Measurements from ENCODE around the gene EXOC3L1. TPM values are rescaled to one million over a fixed set of nuclear protein-coding genes. Genes with fewer than 3 reads are reported as not detected.

EXOC3L1 gene
- total and polyA plus RNA-seq, 2 of the 13 experiments (the other 11 are each of a cell fraction or from before 2014, with no cell fraction given) = 0.12 TPM; not detected in 1

DNA sequence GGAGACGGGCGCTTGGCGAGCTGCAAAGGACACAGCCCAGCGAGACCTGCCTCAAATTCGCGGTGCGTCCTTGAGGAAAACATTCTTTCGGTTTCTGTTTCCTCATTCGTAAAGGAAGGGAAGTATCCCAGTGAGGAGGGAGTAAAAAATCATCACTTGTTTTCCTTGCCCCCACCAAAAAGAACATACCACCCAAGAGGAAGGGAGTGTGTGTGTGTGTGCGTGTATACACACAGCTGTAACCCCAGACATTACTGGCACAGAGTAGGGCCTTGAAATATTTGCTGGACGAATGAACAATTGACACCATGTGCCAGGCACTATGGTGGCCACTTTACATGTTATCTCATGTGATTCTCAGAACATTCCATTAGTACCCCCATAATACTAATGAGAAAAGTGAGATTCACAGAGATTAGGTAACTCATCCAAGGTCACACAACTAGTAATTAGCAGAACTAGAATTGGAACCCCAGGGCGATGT lies 4.2 kb downstream of the EXOC3L1 start (continued):
- TF ChIP-seq MTF2 (CRISPR knock-in tag; IDR thresholded peaks at IDR 0.05; ENCODE audit: borderline replicate concordance) (no peak), ZNF567 (CRISPR knock-in tag; IDR thresholded peaks at IDR 0.05; ENCODE audit: borderline replicate concordance) (no peak), TAF1 (CRISPR knock-in tag; IDR thresholded peaks at IDR 0.05) (no peak), ZSCAN12 (CRISPR knock-in tag; IDR thresholded peaks at IDR 0.05) (0 out of 2 replicates have a peak, but pooled peaks have one; percentile 53), MED8 (CRISPR knock-in tag; IDR thresholded peaks at IDR 0.05; ENCODE audit: insufficient replicate concordance) (no peak), ZNF891 (CRISPR knock-in tag; IDR thresholded peaks at IDR 0.05) (no peak), LCORL (IDR thresholded peaks at IDR 0.05) (no peak), LCORL (CRISPR knock-in tag; IDR thresholded peaks at IDR 0.05) (peak; percentile 22; the same call in 1 of the 2 replicates), ESRRA (CRISPR knock-in tag; IDR thresholded peaks at IDR 0.05; ENCODE audit: low read depth) (peak; percentile 22; the same call in 1 of the 2 replicates), HNF4G (IDR thresholded peaks at IDR 0.05; ENCODE audit: borderline replicate concordance, low read depth, low read length) (no peak), HNF4G (CRISPR knock-in tag; IDR thresholded peaks at IDR 0.05; ENCODE audit: borderline replicate concordance, low read depth) (0 out of 2 replicates have a peak, but pooled peaks have one; percentile 5), FOXA3 (CRISPR knock-in tag; IDR thresholded peaks at IDR 0.05) (no peak), ZNF24 (IDR thresholded peaks at IDR 0.05) (no peak), ZNF788 (CRISPR knock-in tag; IDR thresholded peaks at IDR 0.05; ENCODE audit: borderline replicate concordance) (no peak), NFYC (CRISPR knock-in tag; IDR thresholded peaks at IDR 0.05) (no peak), MYC (CRISPR knock-in tag; IDR thresholded peaks at IDR 0.05; ENCODE audit: borderline replicate concordance) (no peak; the same call in 1 of the 2 replicates), ZSCAN5A (CRISPR knock-in tag; IDR thresholded peaks at IDR 0.05; ENCODE audit: borderline replicate concordance) (no peak), RAD51 (IDR thresholded peaks at IDR 0.05; ENCODE audit: borderline replicate concordance) (no peak), SMARCC2 (IDR thresholded peaks at IDR 0.05) (no peak), CEBPB (IDR thresholded peaks at IDR 0.05; ENCODE audit: borderline replicate concordance, low read depth, low read length) (no peak), RARG (CRISPR knock-in tag; IDR thresholded peaks at IDR 0.05; ENCODE audit: low read depth) (no peak), JUN (CRISPR knock-in tag; IDR thresholded peaks at IDR 0.05) (0 out of 2 replicates have a peak, but pooled peaks have one; percentile 6), ZBTB39 (CRISPR knock-in tag; IDR thresholded peaks at IDR 0.05) (0 out of 2 replicates have a peak, but pooled peaks have one; percentile 8), AKAP8 (CRISPR knock-in tag; IDR thresholded peaks at IDR 0.05) (no peak)
- TF ChIP-seq, protein P1, sequence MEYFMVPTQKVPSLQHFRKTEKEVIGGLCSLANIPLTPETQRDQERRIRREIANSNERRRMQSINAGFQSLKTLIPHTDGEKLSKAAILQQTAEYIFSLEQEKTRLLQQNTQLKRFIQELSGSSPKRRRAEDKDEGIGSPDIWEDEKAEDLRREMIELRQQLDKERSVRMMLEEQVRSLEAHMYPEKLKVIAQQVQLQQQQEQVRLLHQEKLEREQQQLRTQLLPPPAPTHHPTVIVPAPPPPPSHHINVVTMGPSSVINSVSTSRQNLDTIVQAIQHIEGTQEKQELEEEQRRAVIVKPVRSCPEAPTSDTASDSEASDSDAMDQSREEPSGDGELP (IDR thresholded peaks at IDR 0.05; ENCODE audit: borderline replicate concordance, low read depth) = no peak
- TF ChIP-seq, protein P2, sequence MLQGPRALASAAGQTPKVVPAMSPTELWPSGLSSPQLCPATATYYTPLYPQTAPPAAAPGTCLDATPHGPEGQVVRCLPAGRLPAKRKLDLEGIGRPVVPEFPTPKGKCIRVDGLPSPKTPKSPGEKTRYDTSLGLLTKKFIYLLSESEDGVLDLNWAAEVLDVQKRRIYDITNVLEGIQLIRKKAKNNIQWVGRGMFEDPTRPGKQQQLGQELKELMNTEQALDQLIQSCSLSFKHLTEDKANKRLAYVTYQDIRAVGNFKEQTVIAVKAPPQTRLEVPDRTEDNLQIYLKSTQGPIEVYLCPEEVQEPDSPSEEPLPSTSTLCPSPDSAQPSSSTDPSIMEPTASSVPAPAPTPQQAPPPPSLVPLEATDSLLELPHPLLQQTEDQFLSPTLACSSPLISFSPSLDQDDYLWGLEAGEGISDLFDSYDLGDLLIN (CRISPR knock-in tag; IDR thresholded peaks at IDR 0.05; ENCODE audit: borderline replicate concordance) = no peak
- TF ChIP-seq, protein P3, sequence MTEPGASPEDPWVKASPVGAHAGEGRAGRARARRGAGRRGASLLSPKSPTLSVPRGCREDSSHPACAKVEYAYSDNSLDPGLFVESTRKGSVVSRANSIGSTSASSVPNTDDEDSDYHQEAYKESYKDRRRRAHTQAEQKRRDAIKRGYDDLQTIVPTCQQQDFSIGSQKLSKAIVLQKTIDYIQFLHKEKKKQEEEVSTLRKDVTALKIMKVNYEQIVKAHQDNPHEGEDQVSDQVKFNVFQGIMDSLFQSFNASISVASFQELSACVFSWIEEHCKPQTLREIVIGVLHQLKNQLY (CRISPR knock-in tag; IDR thresholded peaks at IDR 0.05) = no peak

Measured in HepG2 (cell line).